Glomerular endothelial cell (primary cell): ENCODE measurements around the gene SMIM5. TPM values are rescaled to one million over a fixed set of nuclear protein-coding genes. Genes with fewer than 3 reads are reported as not detected.

ENCODE experiments used
- total RNA-seq: library from RNA; depleted of rRNA; stranded (reverse); fragments of >200 nt; gene quantifications from 2 replicates; pipeline ENCODE4 v1.2.3, GENCODE V29; 2015

Gene SMIM5
- total RNA-seq, 1 donor from 2014 or later, result not detected

Other genes with a start within 250 kb of the SMIM5 start
- gene GRB2, start 227.8 kb upstream of the SMIM5 start, total RNA-seq, result 86.8 and 141 TPM in 2 replicates
- 33.1 and 63.9 TPM in 2 replicates for gene TMEM94, start 176.8 kb upstream of the SMIM5 start, total RNA-seq
- gene CASKIN2, start 117.9 kb upstream of the SMIM5 start, total RNA-seq, result 11.6 and 21.3 TPM in 2 replicates
- 11.9 and 16.0 TPM in 2 replicates for gene TSEN54, start 116.9 kb upstream of the SMIM5 start, total RNA-seq
- 3.4 and 8.5 TPM in 2 replicates for gene LLGL2, start 107.7 kb upstream of the SMIM5 start, total RNA-seq
- gene MYO15B, start 45.6 kb upstream of the SMIM5 start, total RNA-seq, result 5.6 and 10.6 TPM in 2 replicates
- gene RECQL5, start 33.7 kb downstream of the SMIM5 start, total RNA-seq, result 15.0 and 28.1 TPM in 2 replicates
- 70.7 and 84.6 TPM in 2 replicates for gene SAP30BP, start 33.9 kb downstream of the SMIM5 start, total RNA-seq
- 0.76 and 4.8 TPM in 2 replicates for gene ITGB4, start 88.0 kb downstream of the SMIM5 start, total RNA-seq
- 40.6 and 56.0 TPM in 2 replicates for gene GALK1, start 131.8 kb downstream of the SMIM5 start, total RNA-seq
- 14.5 and 28.6 TPM in 2 replicates for gene UNK, start 151.4 kb downstream of the SMIM5 start, total RNA-seq
- gene UNC13D, start 211.0 kb downstream of the SMIM5 start, total RNA-seq, result 1.1 and 1.6 TPM in 2 replicates
- 66.6 and 74.7 TPM in 2 replicates for gene WBP2, start 221.9 kb downstream of the SMIM5 start, total RNA-seq
- 90.3 and 98.8 TPM in 2 replicates for gene TRIM47, start 245.1 kb downstream of the SMIM5 start, total RNA-seq